ENCODE results near the gene PKNOX2.

Gene PKNOX2

DNA sequence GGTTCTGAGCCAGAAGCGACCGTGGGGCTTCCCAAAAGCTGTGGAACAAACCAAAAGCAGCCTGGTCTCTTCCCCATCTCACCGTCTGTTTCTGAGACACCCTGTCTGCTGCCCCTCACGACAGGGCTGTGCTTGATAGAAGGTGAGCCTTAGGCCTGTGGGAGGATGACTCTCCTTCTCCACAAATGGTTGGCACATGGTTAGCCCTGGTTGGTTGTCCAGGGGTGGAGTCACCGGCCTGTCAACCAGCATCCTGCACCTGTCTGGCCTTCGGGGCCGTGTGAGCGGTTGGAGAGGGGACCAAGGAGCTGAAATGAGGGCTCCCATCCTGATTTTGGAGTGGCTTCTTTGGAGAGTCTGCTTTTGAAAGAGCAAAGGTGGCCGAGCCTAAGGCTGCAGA is 135.3 kb downstream of the PKNOX2 start:
- no peaks in the 10 kb centered on the region for H3K27me3 ChIP-seq (ENCODE audit: insufficient read depth, poor library complexity, severe bottlenecking)
- TF ChIP-seq SPI1 (IDR thresholded peaks at IDR 0.05; ENCODE audit: borderline replicate concordance, low read depth) (no peak), POLR2AphosphoS5 (IDR thresholded peaks at IDR 0.05; ENCODE audit: low read depth) (no peak), GABPA (IDR thresholded peaks at IDR 0.05; ENCODE audit: low read depth) (no peak), REST (IDR thresholded peaks at IDR 0.05; ENCODE audit: insufficient replicate concordance, low read depth) (no peak), CTCF (IDR thresholded peaks at IDR 0.05; ENCODE audit: insufficient read depth, low read length) (no peak)
- H3K27ac ChIP-seq (replicated peaks): no peak overlapping the region
- H3K4me3 ChIP-seq (replicated peaks; ENCODE audit: insufficient read depth, low read length): no peak overlapping the region
- DNase-seq (ENCODE audit: low read depth in 1 of 2, low spot score in 1 of 2): no peak

GRCh38 chr11:125300791-125301218 is 136.3 kb downstream of the PKNOX2 start:
- H3K27me3 ChIP-seq (ENCODE audit: insufficient read depth, poor library complexity, severe bottlenecking): no peaks in the 10 kb centered on the region

DNA sequence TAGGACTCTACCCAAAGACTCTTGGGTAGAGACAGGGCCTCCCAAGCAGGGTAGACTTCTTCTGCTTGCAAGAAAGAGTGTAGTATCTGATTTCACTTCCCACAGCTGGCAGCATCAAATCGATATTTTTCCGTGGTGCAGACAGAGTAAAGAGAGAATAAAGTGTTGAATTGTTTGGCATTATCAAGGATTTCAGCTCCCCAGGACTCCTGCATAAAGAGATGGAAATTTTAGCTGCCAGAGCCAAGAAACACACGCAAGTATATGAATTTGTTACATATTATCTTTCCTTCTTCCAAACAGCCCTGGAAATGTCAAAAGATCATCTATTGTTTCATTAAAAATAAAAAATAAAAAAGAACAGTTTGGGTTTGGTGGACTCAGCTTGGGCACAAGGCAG is 136.8 kb downstream of the PKNOX2 start:
- TF ChIP-seq CTCF (IDR thresholded peaks at IDR 0.05; ENCODE audit: insufficient read depth, low read length) (no peak), GABPA (IDR thresholded peaks at IDR 0.05; ENCODE audit: low read depth) (no peak), REST (IDR thresholded peaks at IDR 0.05; ENCODE audit: insufficient replicate concordance, low read depth) (no peak), POLR2AphosphoS5 (IDR thresholded peaks at IDR 0.05; ENCODE audit: low read depth) (no peak), SPI1 (IDR thresholded peaks at IDR 0.05; ENCODE audit: borderline replicate concordance, low read depth) (no peak)
- H3K4me3 ChIP-seq (replicated peaks; ENCODE audit: insufficient read depth, low read length): no peak overlapping the region
- no peak for DNase-seq (ENCODE audit: low read depth in 1 of 2, low spot score in 1 of 2)
- no peaks in the 10 kb centered on the region for H3K27me3 ChIP-seq (ENCODE audit: insufficient read depth, poor library complexity, severe bottlenecking)
- H3K27ac ChIP-seq (replicated peaks): no peak overlapping the region

More at GRCh38 chr11:125300791-125301218, 136.3 kb downstream of the PKNOX2 start:
- Histone ChIP-seq H3K4me3 (replicated peaks; ENCODE audit: insufficient read depth, low read length) (no peak overlapping the region), H3K27ac (replicated peaks) (no peak overlapping the region)
- no peak for TF ChIP-seq REST (IDR thresholded peaks at IDR 0.05; ENCODE audit: insufficient replicate concordance, low read depth)
- TF ChIP-seq SPI1 (IDR thresholded peaks at IDR 0.05; ENCODE audit: borderline replicate concordance, low read depth): no peak
- TF ChIP-seq GABPA (IDR thresholded peaks at IDR 0.05; ENCODE audit: low read depth): no peak
- TF ChIP-seq CTCF (IDR thresholded peaks at IDR 0.05; ENCODE audit: insufficient read depth, low read length): no peak
- TF ChIP-seq POLR2AphosphoS5 (IDR thresholded peaks at IDR 0.05; ENCODE audit: low read depth): no peak
- no peak for DNase-seq (ENCODE audit: low read depth in 1 of 2, low spot score in 1 of 2)
